Stimulated activated CD8-positive, alpha-beta memory T cell treated with anti-CD3 and anti-CD28 coated beads, Interleukin-2, amount 100 ng/mL, for 1 hour (primary cell): ENCODE measurements around the gene ITIH4.

Experiments used
- DNase-seq, 2 donors: peaks; one replicate each; pipeline ENCODE4 v3.0.0-alpha.2; 2020; ENCODE audit warnings: low read depth in 2 of 2

The ITIH4 gene

GRCh38 chr3:52831500-52832301, 1.2 kb upstream of the ITIH4 start:
- no peak for DNase-seq

- DNase-seq, result no peak
Measured at GRCh38 chr3:52829906-52830463, 487 bp downstream of the ITIH4 start.

DNA sequence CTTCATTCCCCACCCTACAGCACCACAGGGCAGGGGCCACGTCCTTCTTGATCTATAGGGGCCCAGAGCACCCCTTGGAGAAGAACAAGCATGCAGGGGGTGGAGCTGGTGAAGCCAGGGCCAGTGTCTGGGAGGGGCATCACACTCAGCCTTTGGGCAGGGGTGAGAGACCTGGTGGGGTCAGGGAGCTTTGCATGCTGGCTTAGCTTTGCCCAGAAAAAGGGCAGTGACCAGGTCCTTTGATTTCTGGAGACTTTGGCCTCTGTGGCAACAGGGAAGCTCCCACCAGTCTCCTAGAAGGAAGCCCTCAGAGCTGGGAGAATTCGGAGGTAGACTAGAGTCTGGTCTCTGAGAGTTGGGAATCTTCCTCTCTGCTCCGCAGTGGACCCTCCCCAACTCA, 990 bp downstream of the ITIH4 start:
- DNase-seq, result no peak

DNA sequence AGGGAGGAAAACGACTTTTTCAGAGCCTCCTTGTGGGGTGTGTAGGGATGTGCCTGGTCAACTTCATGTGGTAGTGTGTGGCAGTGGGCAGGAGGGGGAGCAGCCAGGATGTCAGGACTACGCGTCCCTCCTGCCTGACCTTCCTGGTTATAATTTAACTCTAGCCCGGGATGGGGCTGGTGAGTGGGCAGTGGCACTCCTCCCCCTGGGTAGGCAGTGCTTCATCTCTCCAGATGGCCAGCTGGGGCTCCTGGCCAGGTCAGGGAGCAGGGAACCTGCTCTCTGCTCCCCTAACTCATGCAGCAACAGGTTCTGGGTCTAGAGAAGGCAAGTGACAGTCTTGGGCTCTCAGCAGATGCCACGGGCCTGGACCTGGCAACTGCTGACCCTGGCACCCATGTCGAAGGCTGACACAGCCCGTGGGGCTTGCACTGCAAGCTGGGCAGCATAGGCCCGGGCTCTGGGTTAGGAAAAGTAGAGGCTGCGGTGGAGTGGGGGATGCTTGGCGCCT, 2.6 kb downstream of the ITIH4 start:
- DNase-seq, result no peak

- no peak for DNase-seq
Measured at GRCh38 chr3:52827441-52827840, 3.0 kb downstream of the ITIH4 start.

DNA sequence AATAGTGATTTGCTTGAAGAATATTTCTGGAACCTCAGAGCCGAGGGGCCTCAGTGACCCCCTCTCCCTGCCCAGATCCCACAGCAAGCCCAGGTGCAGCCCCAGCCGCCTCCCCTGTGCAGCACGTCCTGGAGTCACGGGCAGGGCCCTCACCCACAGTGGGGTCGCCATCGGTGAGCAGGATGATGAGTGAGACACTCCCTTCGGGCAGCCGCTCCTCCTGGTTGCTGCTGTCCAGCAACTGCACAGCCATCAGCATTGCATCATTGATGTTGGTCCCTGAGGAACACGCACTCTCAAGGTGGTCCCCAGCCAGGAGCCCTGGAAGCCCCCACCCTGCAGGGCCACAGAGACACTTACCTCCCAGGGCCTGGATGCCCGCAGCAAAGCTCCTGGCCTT, 6.4 kb downstream of the ITIH4 start:
- no peak for DNase-seq

DNA sequence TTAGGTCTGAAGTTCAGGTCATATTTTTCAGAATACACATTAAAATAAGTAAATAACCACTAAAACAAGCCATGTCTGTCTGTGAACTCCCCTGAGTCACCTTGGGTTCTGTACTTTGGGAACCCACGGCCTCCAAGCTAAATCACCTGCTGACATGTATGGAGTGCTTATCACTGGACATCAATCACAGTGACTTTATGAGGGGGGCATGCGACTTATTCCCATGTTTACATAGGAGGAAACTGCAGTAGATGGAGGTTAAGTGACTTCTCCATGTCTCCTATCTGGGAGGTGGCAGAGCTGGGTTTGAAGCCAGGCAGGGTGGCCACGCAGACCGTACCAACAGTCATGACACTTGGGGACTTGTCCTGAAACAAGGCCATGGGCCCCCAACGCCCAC, 8.1 kb downstream of the ITIH4 start:
- no peak for DNase-seq

GRCh38 chr3:52820736-52821135, 9.7 kb downstream of the ITIH4 start:
- DNase-seq, result no peak

DNA sequence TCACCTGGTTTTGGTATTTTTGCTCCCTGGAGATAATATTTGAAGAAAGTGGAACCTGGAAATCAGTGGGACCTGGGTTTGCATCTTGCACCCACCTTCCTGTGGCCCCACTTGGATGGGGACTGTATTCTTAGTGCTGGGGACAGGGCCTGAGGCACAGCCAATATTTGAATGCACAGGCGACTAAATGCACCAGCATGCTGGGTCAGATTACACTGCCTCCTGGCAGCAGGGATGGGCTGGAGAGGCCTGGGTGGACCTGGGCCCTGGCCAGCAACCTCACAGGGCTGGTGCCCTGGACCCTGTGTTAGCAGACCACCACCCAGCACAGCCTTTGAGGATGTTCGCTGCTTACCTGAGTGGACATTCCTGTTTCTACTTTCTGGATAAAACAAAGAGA, 10.5 kb downstream of the ITIH4 start:
- no peak for DNase-seq

- DNase-seq, result no peak
Measured at GRCh38 chr3:52817860-52818259, 12.6 kb downstream of the ITIH4 start.

GRCh38 chr3:52817221-52817620, 13.3 kb downstream of the ITIH4 start:
- no peak for DNase-seq

- no peak for DNase-seq
Measured at GRCh38 chr3:52816654-52817053, 13.8 kb downstream of the ITIH4 start.

DNA sequence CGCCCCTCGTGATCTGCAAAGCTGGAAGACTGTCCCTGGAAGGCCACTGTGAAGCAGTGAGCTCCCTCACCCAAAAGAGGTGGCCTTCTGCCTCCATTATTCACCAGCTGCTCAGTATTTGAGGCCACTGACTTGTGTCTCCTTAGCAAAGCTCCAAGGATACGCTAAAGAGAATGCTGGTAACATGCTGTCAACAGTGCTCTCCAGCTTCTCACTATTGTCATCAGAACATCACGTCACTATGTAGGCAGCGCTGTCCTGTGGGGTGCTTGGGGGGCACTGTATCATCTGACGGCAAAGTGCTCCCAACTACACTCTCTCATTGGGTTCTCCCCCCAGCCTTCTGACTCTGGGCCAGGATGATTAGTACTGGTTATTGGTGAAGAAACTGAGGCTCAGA, 14.3 kb downstream of the ITIH4 start:
- DNase-seq, result no peak

- DNase-seq, result no peak
Measured at GRCh38 chr3:52813810-52814209, 16.7 kb downstream of the ITIH4 start.

GRCh38 chr3:52811452-52812011, 18.9 kb downstream of the ITIH4 start:
- DNase-seq, result no peak

DNA sequence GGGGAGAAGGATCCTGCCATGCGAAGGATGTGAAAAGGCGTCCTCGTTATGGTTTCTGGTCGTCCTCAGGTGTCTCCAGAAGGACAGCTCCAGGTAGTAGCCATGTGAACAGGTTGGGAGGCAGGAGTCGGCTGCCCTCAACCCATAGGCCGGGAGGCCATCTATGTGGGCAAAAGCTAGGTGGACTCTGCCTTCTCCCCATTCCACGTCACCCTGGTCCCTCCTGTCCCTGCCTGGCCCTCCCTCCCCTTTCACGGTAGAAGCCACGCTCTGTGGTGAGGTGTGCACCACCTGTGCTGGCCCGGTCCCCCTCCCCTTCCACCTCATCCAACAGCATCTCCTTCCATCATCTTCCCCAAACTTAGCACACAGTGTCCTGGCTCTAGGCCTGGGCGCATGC, 19.5 kb downstream of the ITIH4 start:
- no peak for DNase-seq

- no peak for DNase-seq
Measured at GRCh38 chr3:52809662-52810377, 20.7 kb downstream of the ITIH4 start.

- DNase-seq, result no peak
Measured at GRCh38 chr3:52809149-52809548, 21.3 kb downstream of the ITIH4 start.

GRCh38 chr3:52805270-52806039, 25.0 kb downstream of the ITIH4 start:
- no peak for DNase-seq

DNA sequence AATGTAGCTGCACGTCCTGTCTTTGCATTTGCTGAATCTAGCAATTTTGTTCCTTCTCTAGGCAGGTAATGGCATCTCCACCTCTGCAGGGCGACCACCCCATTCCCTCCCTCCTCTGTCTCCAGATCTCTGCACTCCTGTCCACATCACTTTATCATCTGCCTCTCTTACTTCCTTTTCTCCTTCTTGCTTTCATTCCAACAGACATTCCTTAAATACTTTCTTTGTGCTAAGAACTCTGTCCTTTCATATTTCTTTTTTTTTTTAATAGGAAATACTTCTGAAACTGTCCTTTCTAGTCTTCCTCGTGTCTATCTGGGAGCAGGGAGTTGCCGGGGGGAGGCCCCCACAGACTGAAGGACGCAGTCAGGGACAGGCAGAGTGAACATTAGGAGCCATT, 28.6 kb downstream of the ITIH4 start:
- no peak for DNase-seq

DNA sequence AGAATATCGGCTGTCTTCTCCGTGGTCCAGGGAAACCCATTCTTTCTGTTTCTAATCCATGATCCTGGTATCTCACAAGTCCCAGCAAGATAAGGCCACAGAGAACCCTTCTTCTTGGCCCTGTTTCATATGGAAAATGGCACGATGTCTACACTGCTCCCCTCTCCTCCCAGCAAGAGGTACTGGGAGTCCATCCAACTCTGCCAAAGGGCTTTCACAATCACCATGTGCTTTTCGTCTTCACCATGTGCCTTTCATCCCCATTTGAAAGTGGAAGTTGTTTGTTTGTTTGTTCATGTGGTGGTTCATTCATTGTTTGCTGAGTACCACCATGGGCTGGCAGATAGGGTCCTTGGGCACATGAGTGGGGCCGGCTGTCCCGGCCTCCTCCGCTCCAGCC, 30.4 kb downstream of the ITIH4 start:
- DNase-seq, result no peak

DNA sequence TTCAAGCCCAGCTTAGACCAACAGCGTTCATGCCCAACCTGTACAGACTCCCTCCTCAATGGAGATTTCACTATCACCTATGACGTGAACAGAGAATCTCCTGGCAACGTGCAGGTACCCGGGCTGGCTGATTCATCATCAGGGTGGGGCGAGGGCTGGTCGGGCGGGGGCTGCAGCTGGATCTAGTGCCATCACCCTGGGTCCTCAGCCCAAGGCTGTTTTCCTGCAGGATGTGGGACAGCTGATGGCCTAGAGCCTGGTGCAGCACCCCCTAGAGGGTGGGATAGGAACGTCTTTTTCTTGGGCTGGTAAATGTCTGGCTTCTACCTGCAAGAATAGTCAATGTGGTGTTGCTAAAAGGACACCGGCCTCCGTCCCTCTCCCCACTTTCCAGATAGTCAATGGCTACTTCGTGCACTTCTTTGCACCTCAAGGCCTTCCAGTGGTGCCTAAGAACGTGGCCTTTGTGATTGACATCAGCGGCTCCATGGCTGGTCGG, 31.4 kb downstream of the ITIH4 start:
- no peak for DNase-seq
